ENCODE results near the gene RNASE9.

- TF ChIP-seq YY1 (IDR thresholded peaks at IDR 0.05; ENCODE audit: insufficient read depth, insufficient read length) (no peak), ZNF274 (IDR thresholded peaks at IDR 0.05; ENCODE audit: low read depth, low read length) (no peak), SUZ12 (IDR thresholded peaks at IDR 0.05; ENCODE audit: extremely low read depth, insufficient read depth, insufficient read length) (no peak)
Measured at GRCh38 chr14:20601522-20601921, 40.7 kb upstream of the RNASE9 start.
